Measurements from ENCODE around the gene FBXL7. TPM values are rescaled to one million over a fixed set of nuclear protein-coding genes. Genes with fewer than 3 reads are reported as not detected.

Gene FBXL7
- total and polyA plus RNA-seq, 2 donors (not counting 3 experiments of a cell fraction or from before 2014, with no cell fraction given), result 23.5 to 32.2 TPM

DNA sequence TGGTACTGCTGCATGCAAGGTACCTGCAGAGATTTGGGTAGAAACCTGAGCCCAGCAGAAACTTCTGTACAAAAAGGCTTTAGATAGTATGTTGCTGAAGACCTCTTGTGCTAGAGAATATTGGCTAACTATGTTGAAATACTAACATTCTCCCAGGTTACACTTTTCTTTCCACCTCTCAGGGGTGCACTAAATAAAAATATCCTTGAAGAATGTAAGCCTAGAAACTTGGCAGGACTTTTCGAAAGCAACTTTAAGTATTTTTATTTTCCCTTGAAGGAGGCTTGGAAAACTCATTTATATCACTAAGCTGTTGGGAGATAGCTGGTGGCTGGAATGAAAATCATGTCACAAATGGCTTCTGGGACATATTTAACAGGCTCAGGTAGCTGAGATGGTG lies 50.0 kb downstream of the FBXL7 start:
- H3K4me1 ChIP-seq (ENCODE audit: control insufficient read depth, extremely low read depth, insufficient read depth, low read length), result no peaks in the 10 kb centered on the region
- ChIA-PET POLR2A (no interaction called here), CTCF (no interaction called here)
- H3K27ac ChIP-seq (ENCODE audit: insufficient read depth, low read depth, low read length), result no peak overlapping the region
- H3K9ac ChIP-seq (replicated peaks; ENCODE audit: extremely low read depth, insufficient read depth, low read length), result no peak overlapping the region
- H2AFZ ChIP-seq (ENCODE audit: low read depth, low read length), result no peak overlapping the region
- no peak for DNase-seq (ENCODE audit: low read depth, low spot score)
- no TSS peak for BruUV-seq (replicated peaks)
- H3K79me2 ChIP-seq (ENCODE audit: control insufficient read depth, insufficient read depth, low read length), result no peaks in the 10 kb centered on the region
- H3K9me3 ChIP-seq (replicated peaks; ENCODE audit: control insufficient read depth, insufficient read depth, low read length), result no peaks in the 10 kb centered on the region
- H3K4me3 ChIP-seq (replicated peaks in 1 of 3; ENCODE audit: insufficient read depth in 1 of 3, low read depth in 1 of 3, low read length in 3 of 3), result no peak overlapping the region
- H4K20me1 ChIP-seq (replicated peaks; ENCODE audit: control insufficient read depth, extremely low read depth, insufficient read depth, low read length), result peaks cover 7% of the 10 kb centered on the region
- no peaks in the 10 kb centered on the region for H3K36me3 ChIP-seq (ENCODE audit: control insufficient read depth in 2 of 2, extremely low read depth in 1 of 2, insufficient read depth in 2 of 2, low read length in 2 of 2)
- no peak overlapping the region for H3K4me2 ChIP-seq (ENCODE audit: insufficient read depth, low read length)
- dilution Hi-C loops (cut with MboI; ENCODE audit: extremely low pct_ligation_motif_present, low sequenced_read_pairs) (no loop called here), intact Hi-C loops (cut with micrococcal nuclease) (no loop called here)
- FAIRE-seq, result no peak
- H3K9me1 ChIP-seq (replicated peaks; ENCODE audit: control insufficient read depth, extremely low read depth, insufficient read depth, low read length), result no peaks in the 10 kb centered on the region
- no peaks in the 10 kb centered on the region for H3K27me3 ChIP-seq (ENCODE audit: control insufficient read depth in 2 of 2, insufficient read depth in 2 of 2, low read length in 2 of 2)
- TF ChIP-seq, protein P1, sequence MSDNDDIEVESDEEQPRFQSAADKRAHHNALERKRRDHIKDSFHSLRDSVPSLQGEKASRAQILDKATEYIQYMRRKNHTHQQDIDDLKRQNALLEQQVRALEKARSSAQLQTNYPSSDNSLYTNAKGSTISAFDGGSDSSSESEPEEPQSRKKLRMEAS (IDR thresholded peaks at IDR 0.05; ENCODE audit: insufficient read depth, insufficient read length), result no peak
- TF ChIP-seq, protein P2, sequence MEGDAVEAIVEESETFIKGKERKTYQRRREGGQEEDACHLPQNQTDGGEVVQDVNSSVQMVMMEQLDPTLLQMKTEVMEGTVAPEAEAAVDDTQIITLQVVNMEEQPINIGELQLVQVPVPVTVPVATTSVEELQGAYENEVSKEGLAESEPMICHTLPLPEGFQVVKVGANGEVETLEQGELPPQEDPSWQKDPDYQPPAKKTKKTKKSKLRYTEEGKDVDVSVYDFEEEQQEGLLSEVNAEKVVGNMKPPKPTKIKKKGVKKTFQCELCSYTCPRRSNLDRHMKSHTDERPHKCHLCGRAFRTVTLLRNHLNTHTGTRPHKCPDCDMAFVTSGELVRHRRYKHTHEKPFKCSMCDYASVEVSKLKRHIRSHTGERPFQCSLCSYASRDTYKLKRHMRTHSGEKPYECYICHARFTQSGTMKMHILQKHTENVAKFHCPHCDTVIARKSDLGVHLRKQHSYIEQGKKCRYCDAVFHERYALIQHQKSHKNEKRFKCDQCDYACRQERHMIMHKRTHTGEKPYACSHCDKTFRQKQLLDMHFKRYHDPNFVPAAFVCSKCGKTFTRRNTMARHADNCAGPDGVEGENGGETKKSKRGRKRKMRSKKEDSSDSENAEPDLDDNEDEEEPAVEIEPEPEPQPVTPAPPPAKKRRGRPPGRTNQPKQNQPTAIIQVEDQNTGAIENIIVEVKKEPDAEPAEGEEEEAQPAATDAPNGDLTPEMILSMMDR (IDR thresholded peaks at IDR 0.05; ENCODE audit: extremely low read depth in 1 of 2, insufficient read depth in 1 of 2, low read depth in 1 of 2, low read length in 2 of 2), result no peak
- TF ChIP-seq GATA2 (IDR thresholded peaks at IDR 0.05; ENCODE audit: insufficient read depth, insufficient read length, low read depth, low read length), result no peak
- no peak for TF ChIP-seq POLR2A (IDR thresholded peaks at IDR 0.05; ENCODE audit: low read depth, low read length)
- no peak for TF ChIP-seq FOS (IDR thresholded peaks at IDR 0.05; ENCODE audit: borderline replicate concordance, insufficient read depth, low read length)
- TF ChIP-seq JUN (IDR thresholded peaks at IDR 0.05; ENCODE audit: borderline replicate concordance, insufficient read depth, insufficient read length, low read depth), result no peak
- TF ChIP-seq MYC (IDR thresholded peaks at IDR 0.05; ENCODE audit: low read depth, low read length), result no peak
- no peak for TF ChIP-seq POLR2AphosphoS5 (IDR thresholded peaks at IDR 0.05; ENCODE audit: insufficient read depth, low read depth, low read length)
- TF ChIP-seq EZH2 (IDR thresholded peaks at IDR 0.05; ENCODE audit: borderline replicate concordance, low read depth, low read length, severe bottlenecking), result no peak

Measured in endothelial cell of umbilical vein (primary cell).